ENCODE measurements around the gene STX18. TPM values are rescaled to one million over a fixed set of nuclear protein-coding genes. Genes with fewer than 3 reads are reported as not detected.

Gene STX18
- total RNA-seq, 1 experiment from 2014 or later = 18.5 TPM

- ATAC-seq (peak; percentile 42), DNase-seq (ENCODE audit: low read depth, low spot score) (no peak)
- H3K4me1 ChIP-seq (ENCODE audit: control insufficient read depth in 1 of 2, insufficient read depth in 2 of 2, low read length in 2 of 2) = no peaks in the 10 kb centered on the region
- intact Hi-C loops (cut with micrococcal nuclease) = no loop called here
- TF ChIP-seq RAD21 (IDR thresholded peaks at IDR 0.05; ENCODE audit: low read depth) = no peak
- no peak for TF ChIP-seq POLR2A (IDR thresholded peaks at IDR 0.05; ENCODE audit: borderline replicate concordance, extremely low read depth, insufficient read depth, insufficient read length)
- no peak; the same call in 1 of the 2 replicates for TF ChIP-seq MAX (IDR thresholded peaks at IDR 0.05)
- TF ChIP-seq SP1 (IDR thresholded peaks at IDR 0.05; ENCODE audit: low read depth) = no peak
- no peak overlapping the region for H3K4me3 ChIP-seq (replicated peaks in 1 of 2; ENCODE audit: low read depth in 1 of 2, low read length in 2 of 2)
- H3K36me3 ChIP-seq (ENCODE audit: control insufficient read depth in 1 of 2, insufficient read depth in 2 of 2, low read length in 2 of 2) = no peaks in the 10 kb centered on the region
- H3K4me2 ChIP-seq (ENCODE audit: low read length) = no peak overlapping the region
- H3K9ac ChIP-seq (ENCODE audit: low read length) = no peak overlapping the region
- H3K9me2 ChIP-seq (ENCODE audit: insufficient read depth) = no peaks in the 10 kb centered on the region
- ChIA-PET POLR2A (no interaction called here), RAD21 (ENCODE audit: low non-redundant PET in 1 of 2, low total read pairs in 2 of 2, uncharacterized antibody in 2 of 2, unreplicated experiment in 2 of 2) (no interaction called here), CTCF (no interaction called here)
- no peak overlapping the region for H3K27ac ChIP-seq (ENCODE audit: low read depth, low read length)
- no peaks in the 10 kb centered on the region for H3K27me3 ChIP-seq (ENCODE audit: insufficient read depth, low read length)
- H3K79me2 ChIP-seq (ENCODE audit: insufficient read depth, low read length) = peaks cover 31% of the 10 kb centered on the region
- H4K20me1 ChIP-seq (ENCODE audit: insufficient read depth) = no peaks in the 10 kb centered on the region
- no TSS peak for BruUV-seq (replicated peaks)
- no peaks in the 10 kb centered on the region for H3K9me3 ChIP-seq (ENCODE audit: control insufficient read depth in 1 of 2, insufficient read depth in 1 of 2, low read depth in 1 of 2, low read length in 2 of 2)
- no peak overlapping the region for H2AFZ ChIP-seq (ENCODE audit: low read depth, low read length, poor library complexity, severe bottlenecking)
Measured at GRCh38 chr4:4480205-4480604, 61.6 kb downstream of the STX18 start.

GRCh38 chr4:4479366-4479765, 62.5 kb downstream of the STX18 start:
- Histone ChIP-seq H3K4me1 (ENCODE audit: control insufficient read depth in 1 of 2, insufficient read depth in 2 of 2, low read length in 2 of 2) (no peaks in the 10 kb centered on the region), H3K9me3 (ENCODE audit: control insufficient read depth in 1 of 2, insufficient read depth in 1 of 2, low read depth in 1 of 2, low read length in 2 of 2) (no peaks in the 10 kb centered on the region), H3K4me2 (ENCODE audit: low read length) (no peak overlapping the region), H3K79me2 (ENCODE audit: insufficient read depth, low read length) (peaks cover 31% of the 10 kb centered on the region), H3K9ac (ENCODE audit: low read length) (no peak overlapping the region), H3K27ac (ENCODE audit: low read depth, low read length) (no peak overlapping the region), H3K27me3 (ENCODE audit: insufficient read depth, low read length) (no peaks in the 10 kb centered on the region), H3K36me3 (ENCODE audit: control insufficient read depth in 1 of 2, insufficient read depth in 2 of 2, low read length in 2 of 2) (no peaks in the 10 kb centered on the region), H2AFZ (ENCODE audit: low read depth, low read length, poor library complexity, severe bottlenecking) (no peak overlapping the region), H4K20me1 (ENCODE audit: insufficient read depth) (no peaks in the 10 kb centered on the region), H3K9me2 (ENCODE audit: insufficient read depth) (no peaks in the 10 kb centered on the region), H3K4me3 (replicated peaks in 1 of 2; ENCODE audit: low read depth in 1 of 2, low read length in 2 of 2) (no peak overlapping the region)
- no peak for ATAC-seq
- BruUV-seq (replicated peaks) = no TSS peak
- ChIA-PET CTCF (interaction anchor here (1.0 kb wide), 1 partner anchor 12 kb away, joined by 3 read pairs; no protein-coding TSS in a partner anchor), POLR2A (no interaction called here), RAD21 (ENCODE audit: low non-redundant PET in 1 of 2, low total read pairs in 2 of 2, uncharacterized antibody in 2 of 2, unreplicated experiment in 2 of 2) (no interaction called here)
- intact Hi-C loops (cut with micrococcal nuclease) = no loop called here
- no peak for DNase-seq (ENCODE audit: low read depth, low spot score)
- TF ChIP-seq SRF (IDR thresholded peaks at IDR 0.05; ENCODE audit: low read depth) (no peak), REST (IDR thresholded peaks at IDR 0.05; ENCODE audit: low read depth) (no peak), MAX (IDR thresholded peaks at IDR 0.05) (no peak), JUND (IDR thresholded peaks at IDR 0.05) (no peak), EZH2phosphoT487 (IDR thresholded peaks at IDR 0.05; ENCODE audit: borderline replicate concordance) (no peak), POLR2A (IDR thresholded peaks at IDR 0.05; ENCODE audit: borderline replicate concordance, extremely low read depth, insufficient read depth, insufficient read length) (no peak), POLR2AphosphoS5 (IDR thresholded peaks at IDR 0.05; ENCODE audit: low read depth, low read length) (no peak), CBX3 (IDR thresholded peaks at IDR 0.05; ENCODE audit: low read depth) (no peak), CTCF (IDR thresholded peaks at IDR 0.05 in 2 of 3, conservative IDR thresholded peaks at IDR 0.05 in 1 of 3; ENCODE audit: borderline replicate concordance in 1 of 3, insufficient read depth in 1 of 3, low read depth in 2 of 3, low read length in 2 of 3) (no peak), SIN3A (IDR thresholded peaks at IDR 0.05; ENCODE audit: low read depth) (no peak), ZBTB33 (IDR thresholded peaks at IDR 0.05; ENCODE audit: extremely low read depth, insufficient replicate concordance, low read length) (no peak)
